NT2/D1 (cell line): ENCODE results near the gene SLC35G4.

Experiments used
- DNase-seq: peaks from one replicate; pipeline ENCODE4 v3.0.0-alpha.2; 2011; ENCODE audit warnings: low read depth, low spot score
- H3K27me3 ChIP-seq: 2 replicates; pipeline ENCODE4 v1.6.0; 2011; ENCODE audit warnings: mild to moderate bottlenecking; ENCODE audit not compliant: insufficient read length, insufficient read depth
- H3K36me3 ChIP-seq: 2 replicates; pipeline ENCODE4 v1.6.1; 2011; ENCODE audit warnings: mild to moderate bottlenecking, low read length, mixed read lengths; ENCODE audit not compliant: insufficient read depth, insufficient read length
- H3K4me1 ChIP-seq: 2 replicates; pipeline ENCODE4 v1.5.1; 2011; ENCODE audit not compliant: insufficient read depth, insufficient read length
- H3K4me3 ChIP-seq: 2 replicates; pipeline ENCODE4 v1.5.1; 2011; ENCODE audit warnings: low read depth; ENCODE audit not compliant: insufficient read length
- H3K9ac ChIP-seq: 2 replicates; pipeline ENCODE4 v1.6.0; 2011; ENCODE audit warnings: low read depth; ENCODE audit not compliant: insufficient read length
- H3K9me3 ChIP-seq: 2 replicates; pipeline ENCODE4 v1.5.1; 2011; ENCODE audit warnings: mild to moderate bottlenecking, low read length; ENCODE audit not compliant: insufficient read depth
- SUZ12 ChIP-seq: IDR thresholded peaks from 2 replicates; pipeline ENCODE4 v1.6.1; 2011; ENCODE audit not compliant: insufficient read length, insufficient read depth; ENCODE audit errors: extremely low read depth
- YY1 ChIP-seq: IDR thresholded peaks from 2 replicates; pipeline ENCODE4 v1.6.1; 2011; ENCODE audit not compliant: insufficient read length, insufficient read depth
- ZNF274 ChIP-seq: IDR thresholded peaks from 2 replicates; pipeline ENCODE4 v1.6.1; 2011; ENCODE audit warnings: mild to moderate bottlenecking, low read depth, low read length

The SLC35G4 gene

DNA sequence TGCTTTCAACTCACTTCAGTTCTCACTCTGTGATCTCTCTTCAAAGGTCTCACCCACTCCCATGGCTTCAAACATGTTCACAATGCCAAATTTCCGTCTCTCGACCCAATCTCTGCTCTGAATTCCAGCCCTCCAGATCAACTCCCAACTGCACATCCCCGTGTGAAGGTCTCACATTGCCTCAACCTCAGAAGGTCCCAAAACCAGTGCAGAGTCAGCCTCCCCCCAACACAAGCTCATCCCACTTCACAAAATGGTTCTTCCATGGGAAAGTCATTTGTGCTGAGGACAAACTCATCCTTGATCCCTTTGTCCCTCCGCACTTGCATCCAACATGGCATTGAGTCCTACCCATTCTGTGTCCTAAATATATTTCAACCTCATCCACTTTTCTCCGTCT is 48.6 kb downstream of the SLC35G4 start:
- Histone ChIP-seq H3K36me3 (no peaks in the 10 kb centered on the region), H3K4me1 (no peaks in the 10 kb centered on the region), H3K9ac (no peak overlapping the region), H3K9me3 (no peaks in the 10 kb centered on the region), H3K27me3 (peaks cover 16% of the 10 kb centered on the region), H3K4me3 (no peak overlapping the region)
- DNase-seq, result no peak
- TF ChIP-seq SUZ12, result no peak
- no peak for TF ChIP-seq ZNF274
- no peak for TF ChIP-seq YY1

DNA sequence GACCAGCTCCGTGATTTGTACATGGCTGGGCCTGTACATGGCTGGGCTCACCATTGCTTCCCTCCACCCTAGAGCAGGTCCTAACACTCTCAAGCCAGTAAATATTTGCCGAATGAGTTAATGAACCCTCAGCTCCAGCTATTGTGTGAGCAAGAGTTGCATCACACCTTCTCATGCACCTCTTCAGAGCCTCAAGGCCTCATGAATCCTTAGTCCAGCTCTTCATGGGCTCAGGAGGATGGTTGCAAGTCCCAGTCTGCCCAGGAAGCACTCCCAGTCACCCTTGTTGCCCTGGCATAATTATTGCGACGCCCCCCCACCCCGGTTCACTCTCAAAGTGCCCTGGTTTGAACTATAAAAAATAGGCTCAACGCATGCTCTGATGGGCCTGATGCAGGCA is 49.6 kb downstream of the SLC35G4 start:
- Histone ChIP-seq H3K4me3 (no peak overlapping the region), H3K9ac (no peak overlapping the region), H3K27me3 (peaks cover 11% of the 10 kb centered on the region), H3K4me1 (no peaks in the 10 kb centered on the region), H3K9me3 (no peaks in the 10 kb centered on the region), H3K36me3 (no peaks in the 10 kb centered on the region)
- TF ChIP-seq YY1, result no peak
- TF ChIP-seq SUZ12, result no peak
- no peak for TF ChIP-seq ZNF274
- no peak for DNase-seq
